ENCODE results near the gene CLDN19.

- TF ChIP-seq POLR2A (IDR thresholded peaks at IDR 0.05; ENCODE audit: low read length) (no peak), GATA1 (IDR thresholded peaks at IDR 0.05; ENCODE audit: low read depth, low read length) (no peak)
Measured at GRCh38 chr1:42692461-42692860, 47.6 kb downstream of the CLDN19 start.

Data from erythroblast (primary cell).